Cardiac fibroblast (primary cell): Measurements from ENCODE around the gene PPFIA2.
"Not testable (repeated sequence)": the region's sequence is repeated elsewhere in the genome, so short reads cannot be mapped to it uniquely, and the experiment has no call there.

Experiments used
- DNase-seq, 2 donors: peaks; one replicate each; pipeline versions ENCODE4 v3.0.0 to v3.0.0-alpha.2; 2010; ENCODE audit warnings: low read depth in 2 of 2
- H3K4me3 ChIP-seq, 2 donors: replicated peaks in 1 of 2; 1 replicate in 1 of 2; 2 replicates in 1 of 2; pipeline ENCODE4 v1.5.1; 2011; ENCODE audit warnings: low read depth in 2 of 2, low read length in 2 of 2, mild to moderate bottlenecking in 2 of 2, moderate library complexity in 1 of 2
- TF ChIP-seq, protein P1 (sequence below): IDR thresholded peaks from one replicate; pipeline ENCODE4 v1.5.1; 2011; ENCODE audit warnings: low read depth, mild to moderate bottlenecking, low read length, inconsistent platforms

The PPFIA2 gene

GRCh38 chr12:81679614-81680013 lies 79.5 kb downstream of the PPFIA2 start:
- no peak overlapping the region for H3K4me3 ChIP-seq
- TF ChIP-seq, protein P1, sequence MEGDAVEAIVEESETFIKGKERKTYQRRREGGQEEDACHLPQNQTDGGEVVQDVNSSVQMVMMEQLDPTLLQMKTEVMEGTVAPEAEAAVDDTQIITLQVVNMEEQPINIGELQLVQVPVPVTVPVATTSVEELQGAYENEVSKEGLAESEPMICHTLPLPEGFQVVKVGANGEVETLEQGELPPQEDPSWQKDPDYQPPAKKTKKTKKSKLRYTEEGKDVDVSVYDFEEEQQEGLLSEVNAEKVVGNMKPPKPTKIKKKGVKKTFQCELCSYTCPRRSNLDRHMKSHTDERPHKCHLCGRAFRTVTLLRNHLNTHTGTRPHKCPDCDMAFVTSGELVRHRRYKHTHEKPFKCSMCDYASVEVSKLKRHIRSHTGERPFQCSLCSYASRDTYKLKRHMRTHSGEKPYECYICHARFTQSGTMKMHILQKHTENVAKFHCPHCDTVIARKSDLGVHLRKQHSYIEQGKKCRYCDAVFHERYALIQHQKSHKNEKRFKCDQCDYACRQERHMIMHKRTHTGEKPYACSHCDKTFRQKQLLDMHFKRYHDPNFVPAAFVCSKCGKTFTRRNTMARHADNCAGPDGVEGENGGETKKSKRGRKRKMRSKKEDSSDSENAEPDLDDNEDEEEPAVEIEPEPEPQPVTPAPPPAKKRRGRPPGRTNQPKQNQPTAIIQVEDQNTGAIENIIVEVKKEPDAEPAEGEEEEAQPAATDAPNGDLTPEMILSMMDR: no peak
- DNase-seq: no peak

DNA sequence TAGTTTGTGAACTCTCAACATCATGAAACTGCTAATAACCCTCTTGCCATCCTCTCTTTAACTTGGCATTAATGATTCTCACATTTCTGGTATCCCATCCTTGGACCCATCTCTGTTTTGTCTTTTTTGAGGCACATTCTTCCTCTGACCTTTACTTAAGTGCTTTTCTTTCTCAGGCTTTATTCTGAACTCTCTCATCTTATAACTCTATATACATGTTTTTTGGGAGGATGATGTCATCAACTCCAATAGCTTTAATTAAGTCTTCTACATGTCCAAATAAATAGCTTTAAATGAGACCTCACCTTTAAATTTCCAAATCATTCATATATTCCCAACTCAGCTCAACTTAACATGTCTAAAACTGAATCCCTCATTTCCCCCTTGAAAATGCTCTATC lies 88.4 kb downstream of the PPFIA2 start:
- no peak overlapping the region for H3K4me3 ChIP-seq
- TF ChIP-seq, protein P1: no peak
- no peak for DNase-seq

DNA sequence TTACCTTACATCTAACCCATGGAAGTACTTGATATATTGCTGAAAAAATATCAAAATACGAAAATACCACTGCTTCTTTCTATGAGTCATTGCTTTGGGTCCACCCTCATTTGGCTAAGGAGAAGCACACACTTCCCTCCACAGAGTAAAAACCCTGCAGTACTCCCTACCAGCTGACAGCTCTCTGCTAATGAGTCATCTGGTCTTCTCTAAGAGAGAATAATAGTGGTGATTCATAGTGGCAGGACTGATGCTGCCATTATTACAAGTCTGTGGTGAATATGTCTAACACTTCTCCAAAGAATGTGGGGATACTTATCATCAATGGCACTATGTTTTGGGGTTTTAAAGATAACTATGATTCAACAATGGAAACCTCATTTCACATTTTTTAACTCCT lies 90.7 kb downstream of the PPFIA2 start:
- H3K4me3 ChIP-seq: no peak overlapping the region
- TF ChIP-seq, protein P1: no peak
- DNase-seq: peak; percentile 77 to 87

GRCh38 chr12:81659310-81659709 lies 99.8 kb downstream of the PPFIA2 start:
- not testable (repeated sequence) for H3K4me3 ChIP-seq, DNase-seq

DNA sequence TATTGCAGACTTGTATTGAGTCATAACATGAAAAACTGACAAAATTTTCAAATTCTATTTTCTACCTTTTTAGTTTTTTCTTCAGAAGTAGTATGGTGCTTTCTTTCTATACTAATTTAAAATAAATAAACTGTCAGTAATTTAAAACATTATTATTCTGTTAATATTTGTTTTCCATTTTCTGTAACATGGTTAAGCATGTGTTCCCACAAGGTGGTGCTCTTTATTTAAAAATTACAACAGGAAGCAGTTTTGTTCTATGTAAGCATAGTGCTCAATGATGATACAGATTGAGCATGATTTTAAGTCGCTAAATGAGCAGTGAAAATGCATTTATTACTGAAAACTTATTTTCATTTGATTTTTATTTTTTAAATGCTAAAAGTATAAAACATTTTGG lies 114.6 kb downstream of the PPFIA2 start:
- peak; percentile 66 for DNase-seq
- TF ChIP-seq, protein P1: peak; percentile 31
- H3K4me3 ChIP-seq: no peak overlapping the region

GRCh38 chr12:81639196-81639595 lies 120.0 kb downstream of the PPFIA2 start:
- TF ChIP-seq, protein P1: no peak
- no peak overlapping the region for H3K4me3 ChIP-seq
- DNase-seq: no peak

DNA sequence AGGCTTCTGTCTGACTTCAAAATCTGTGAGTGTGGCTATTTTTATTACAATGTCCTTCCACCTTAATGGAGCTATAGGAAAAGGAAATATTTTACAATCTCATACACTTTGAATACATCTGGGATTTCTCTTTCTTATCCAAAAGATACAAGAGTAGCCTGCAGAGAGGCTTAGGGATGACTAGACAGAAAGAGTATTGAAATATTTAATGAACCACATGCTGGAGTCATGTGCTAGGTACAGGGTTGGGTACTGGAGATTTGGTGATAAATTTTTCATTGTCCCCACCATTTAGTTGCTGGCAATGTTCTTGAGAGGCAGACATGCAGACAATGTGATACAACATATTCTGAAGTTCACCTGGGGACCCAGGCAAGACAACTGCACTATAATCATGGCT lies 126.0 kb downstream of the PPFIA2 start:
- TF ChIP-seq, protein P1: no peak
- DNase-seq: no peak
- no peak overlapping the region for H3K4me3 ChIP-seq
